OCI-LY1 (cell line): ENCODE measurements around the gene KLHL14.

Experiments
- H2AFZ ChIP-seq: fragments of 200-600 bp; sonication (generic), shearing (Covaris generic); 2 replicates; pipeline ENCODE4 v1.6.0; 2014; ENCODE audit warnings: antibody characterized with exemption, mild to moderate bottlenecking, low read length
- H3F3A ChIP-seq: fragments of 200-600 bp; sonication (generic), shearing (Covaris generic); 2 replicates; pipeline ENCODE4 v1.6.0; 2014; ENCODE audit warnings: mild to moderate bottlenecking, antibody characterized with exemption, low read length, moderate library complexity; ENCODE audit not compliant: insufficient read depth
- H3K27ac ChIP-seq: fragments of 200-600 bp; sonication (generic); 2 replicates; pipeline ENCODE4 v1.5.1; 2014; ENCODE audit warnings: low read length, mixed run types, mild to moderate bottlenecking, low read depth; ENCODE audit not compliant: poor library complexity, severe bottlenecking
- H3K27me3 ChIP-seq: fragments of 200-600 bp; sonication (generic); 2 replicates; pipeline ENCODE4 v1.6.0; 2014; ENCODE audit warnings: antibody characterized with exemption, mild to moderate bottlenecking, low read length, moderate library complexity; ENCODE audit not compliant: insufficient read depth
- H3K36me3 ChIP-seq: fragments of 200-600 bp; sonication (generic); 2 replicates; pipeline ENCODE4 v1.6.1; 2014; ENCODE audit warnings: mild to moderate bottlenecking, antibody characterized with exemption, low read length, moderate library complexity, mixed read lengths; ENCODE audit not compliant: insufficient read depth
- H3K4me1 ChIP-seq: fragments of 200-600 bp; sonication (generic); 2 replicates; pipeline ENCODE4 v1.5.1; 2014; ENCODE audit warnings: mild to moderate bottlenecking, low read length, moderate library complexity; ENCODE audit not compliant: insufficient read depth, severe bottlenecking
- H3K4me2 ChIP-seq: fragments of 200-600 bp; sonication (generic), shearing (Covaris generic); 2 replicates; pipeline ENCODE4 v1.6.1; 2014; ENCODE audit warnings: low read length
- H3K4me3 ChIP-seq: fragments of 200-600 bp; sonication (generic); 2 replicates; pipeline ENCODE4 v1.5.1; 2014; ENCODE audit warnings: low read length, low read depth, mild to moderate bottlenecking, mixed read lengths; ENCODE audit not compliant: poor library complexity, severe bottlenecking
- H3K79me2 ChIP-seq: fragments of 200-600 bp; shearing (Covaris generic); 2 replicates; pipeline ENCODE4 v1.6.1; 2016; ENCODE audit warnings: mixed run types, low read length, mixed read lengths; ENCODE audit not compliant: insufficient read depth
- H3K9ac ChIP-seq: fragments of 200-600 bp; sonication (generic), shearing (Covaris generic); 2 replicates; pipeline ENCODE4 v1.6.1; 2014; ENCODE audit warnings: mild to moderate bottlenecking, low read length, mixed read lengths
- H3K9me2 ChIP-seq: fragments of 200-600 bp; sonication (generic), shearing (Covaris generic); 2 replicates; pipeline ENCODE4 v1.6.1; 2014; ENCODE audit warnings: low read depth, mild to moderate bottlenecking, low read length, mixed read lengths
- H3K9me3 ChIP-seq: fragments of 200-600 bp; shearing (Covaris generic); 2 replicates; pipeline ENCODE4 v1.6.1; 2014; ENCODE audit warnings: low read length, mixed read lengths
- H4K20me1 ChIP-seq: fragments of 200-600 bp; sonication (generic), shearing (Covaris generic); 2 replicates; pipeline ENCODE4 v1.6.0; 2016; ENCODE audit warnings: mild to moderate bottlenecking, low read length; ENCODE audit not compliant: insufficient read depth
- EZH2 ChIP-seq: fragments of 200-600 bp; sonication (generic), shearing (Covaris generic); IDR thresholded peaks from 2 replicates; pipeline ENCODE4 v1.8.0; 2017; ENCODE audit warnings: borderline replicate concordance, mixed run types, mild to moderate bottlenecking, antibody characterized with exemption, low read length, moderate library complexity, mixed read lengths
- TF ChIP-seq, protein P1 (sequence below): fragments of 200-600 bp; sonication (generic), shearing (Covaris generic); IDR thresholded peaks from 2 replicates; pipeline ENCODE4 v1.5.1; 2017; ENCODE audit warnings: mild to moderate bottlenecking, antibody characterized with exemption, low read length, moderate library complexity, mixed read lengths

KLHL14 gene

DNA sequence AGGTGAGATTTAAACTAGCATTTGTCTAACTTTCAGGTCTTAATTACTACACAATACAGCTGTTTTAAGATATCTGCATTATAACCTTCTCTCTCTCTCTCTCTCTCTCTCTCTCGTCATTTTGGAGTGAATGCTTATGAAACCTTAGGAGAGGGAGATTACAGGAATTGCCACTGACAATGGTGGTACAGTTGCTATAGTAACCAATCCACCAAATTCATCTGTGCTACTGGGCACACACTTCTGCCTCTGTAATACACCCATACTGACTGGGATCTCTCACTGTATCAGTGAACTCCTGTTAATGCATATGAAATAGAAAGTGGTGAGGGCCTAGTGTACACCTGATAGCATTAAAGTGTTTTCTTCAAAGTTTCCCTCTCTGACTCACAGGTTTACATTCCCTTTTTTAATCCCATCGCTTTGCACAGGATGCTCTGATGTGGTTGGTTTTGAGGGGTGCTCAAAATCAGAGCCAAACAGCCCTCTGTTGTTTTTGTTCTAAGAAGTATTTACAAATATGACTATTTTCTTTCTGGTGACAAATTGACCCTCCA lies 13.1 kb downstream of the KLHL14 start:
- no peak overlapping the region for H2AFZ ChIP-seq
- H3K9me3 ChIP-seq = no peaks in the 10 kb centered on the region
- peaks cover 71% of the 10 kb centered on the region for H3K4me1 ChIP-seq
- no peaks in the 10 kb centered on the region for H3K9me2 ChIP-seq
- peaks cover 16% of the 10 kb centered on the region for H3K79me2 ChIP-seq
- peak overlapping the region; percentile 44; the same call in 1 of the 2 replicates for H3K9ac ChIP-seq
- peak overlapping the region; percentile 7 for H3K4me3 ChIP-seq
- peak overlapping the region; percentile 32 for H3K4me2 ChIP-seq
- no peak for TF ChIP-seq EZH2
- TF ChIP-seq, protein P1, sequence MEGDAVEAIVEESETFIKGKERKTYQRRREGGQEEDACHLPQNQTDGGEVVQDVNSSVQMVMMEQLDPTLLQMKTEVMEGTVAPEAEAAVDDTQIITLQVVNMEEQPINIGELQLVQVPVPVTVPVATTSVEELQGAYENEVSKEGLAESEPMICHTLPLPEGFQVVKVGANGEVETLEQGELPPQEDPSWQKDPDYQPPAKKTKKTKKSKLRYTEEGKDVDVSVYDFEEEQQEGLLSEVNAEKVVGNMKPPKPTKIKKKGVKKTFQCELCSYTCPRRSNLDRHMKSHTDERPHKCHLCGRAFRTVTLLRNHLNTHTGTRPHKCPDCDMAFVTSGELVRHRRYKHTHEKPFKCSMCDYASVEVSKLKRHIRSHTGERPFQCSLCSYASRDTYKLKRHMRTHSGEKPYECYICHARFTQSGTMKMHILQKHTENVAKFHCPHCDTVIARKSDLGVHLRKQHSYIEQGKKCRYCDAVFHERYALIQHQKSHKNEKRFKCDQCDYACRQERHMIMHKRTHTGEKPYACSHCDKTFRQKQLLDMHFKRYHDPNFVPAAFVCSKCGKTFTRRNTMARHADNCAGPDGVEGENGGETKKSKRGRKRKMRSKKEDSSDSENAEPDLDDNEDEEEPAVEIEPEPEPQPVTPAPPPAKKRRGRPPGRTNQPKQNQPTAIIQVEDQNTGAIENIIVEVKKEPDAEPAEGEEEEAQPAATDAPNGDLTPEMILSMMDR = no peak
- H3K36me3 ChIP-seq = peaks cover 16% of the 10 kb centered on the region
- H3K27me3 ChIP-seq = no peaks in the 10 kb centered on the region
- H4K20me1 ChIP-seq = no peaks in the 10 kb centered on the region
- peak overlapping the region; percentile 83 for H3K27ac ChIP-seq
- H3F3A ChIP-seq = peaks cover 17% of the 10 kb centered on the region

DNA sequence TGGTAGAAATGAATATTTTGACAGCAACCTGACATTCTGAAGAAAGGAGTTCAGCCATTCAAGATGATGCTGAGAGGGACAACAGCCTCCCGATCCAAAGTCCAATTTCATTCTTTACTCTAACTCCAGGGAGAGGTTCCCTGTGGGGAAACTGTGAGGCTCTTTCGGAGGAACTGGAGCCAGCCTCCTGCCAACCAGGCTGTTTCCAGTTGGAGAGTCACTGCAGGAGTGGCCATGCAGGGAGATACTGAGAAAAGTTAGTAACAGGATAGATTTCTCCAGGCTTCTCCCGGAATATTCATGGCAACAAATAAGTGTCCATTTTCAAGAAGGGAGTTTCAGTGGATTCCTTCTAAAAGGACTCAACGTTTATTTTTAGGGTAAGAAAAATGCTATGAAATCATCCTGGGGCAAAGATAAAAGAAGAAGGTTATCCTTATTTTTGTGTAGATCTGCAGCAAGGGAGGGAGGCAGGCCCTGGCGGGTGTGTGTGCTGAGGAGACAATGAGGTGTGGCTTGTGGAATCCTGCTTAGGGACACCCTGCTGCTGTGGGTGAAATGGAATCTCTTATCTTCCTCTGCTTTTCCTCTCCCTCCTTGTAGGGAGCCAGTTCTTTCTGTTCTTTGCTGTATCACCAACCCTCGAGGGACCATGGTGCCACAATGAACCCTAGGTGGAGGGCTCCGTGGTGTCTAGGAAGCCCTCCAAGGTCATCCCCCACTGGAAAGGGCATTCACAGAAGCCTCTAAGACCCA lies 18.1 kb downstream of the KLHL14 start:
- Histone ChIP-seq H4K20me1 (no peaks in the 10 kb centered on the region), H3K4me3 (no peak overlapping the region), H3K9ac (no peak overlapping the region), H3K4me1 (peaks cover 52% of the 10 kb centered on the region), H3K79me2 (peaks cover 8% of the 10 kb centered on the region; the same call in 1 of the 2 replicates), H3K36me3 (peaks cover 21% of the 10 kb centered on the region), H3F3A (0 out of 2 replicates have a peak, but pooled peaks cover 3% of the 10 kb centered on the region), H3K9me3 (no peaks in the 10 kb centered on the region), H3K4me2 (no peak overlapping the region), H2AFZ (no peak overlapping the region), H3K27me3 (no peaks in the 10 kb centered on the region), H3K27ac (no peak overlapping the region), H3K9me2 (no peaks in the 10 kb centered on the region)
- TF ChIP-seq, protein P1 = no peak
- no peak for TF ChIP-seq EZH2

DNA sequence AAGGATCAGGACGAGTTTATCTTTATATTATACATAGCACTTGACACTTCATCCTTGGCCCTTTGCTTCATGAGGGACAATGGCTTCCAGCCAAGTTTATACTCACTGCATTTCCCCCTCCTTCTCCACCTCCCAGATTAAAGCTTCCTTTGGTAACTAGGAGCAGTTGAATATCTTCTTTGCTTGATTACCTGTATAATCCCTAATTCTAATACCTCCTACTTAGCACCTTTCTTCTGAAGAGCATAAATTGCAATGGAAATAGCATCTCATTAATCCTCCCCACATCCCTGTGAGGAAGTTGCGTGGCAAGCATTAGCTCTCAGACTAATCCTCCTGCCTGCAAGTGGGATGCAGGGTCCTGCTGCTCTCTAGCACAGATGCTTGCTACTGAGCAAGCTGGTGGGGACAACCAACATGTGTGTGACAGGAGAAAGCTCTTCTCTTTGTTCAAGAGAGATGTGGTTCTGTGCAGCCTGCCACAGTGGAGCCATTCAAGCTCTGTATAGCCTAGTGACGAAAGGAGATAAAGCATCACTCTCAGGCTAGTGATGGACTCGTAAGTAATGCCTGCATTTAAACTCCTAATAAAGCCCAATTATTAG lies 19.1 kb downstream of the KLHL14 start:
- Histone ChIP-seq H3K4me1 (peaks cover 46% of the 10 kb centered on the region), H3K27ac (no peak overlapping the region), H2AFZ (no peak overlapping the region), H3K9me2 (no peaks in the 10 kb centered on the region), H3K9me3 (no peaks in the 10 kb centered on the region), H3K36me3 (peaks cover 26% of the 10 kb centered on the region), H3K9ac (no peak overlapping the region), H4K20me1 (no peaks in the 10 kb centered on the region), H3F3A (0 out of 2 replicates have a peak, but pooled peaks cover 3% of the 10 kb centered on the region), H3K27me3 (no peaks in the 10 kb centered on the region), H3K4me3 (no peak overlapping the region), H3K4me2 (no peak overlapping the region), H3K79me2 (no peaks in the 10 kb centered on the region)
- no peak for TF ChIP-seq EZH2
- TF ChIP-seq, protein P1 = no peak
